Measurements from ENCODE around the gene MMAB. TPM values are rescaled to one million over a fixed set of nuclear protein-coding genes. Genes with fewer than 3 reads are reported as not detected.

The MMAB gene
- total and polyA plus RNA-seq, 4 donors: 47.1 to 101 (median 77.1) TPM

- no peaks in the 10 kb centered on the region for H3K4me1 ChIP-seq (ENCODE audit: control insufficient read depth in 4 of 4, insufficient read depth in 4 of 4, low read length in 3 of 4)
- H3K27ac ChIP-seq (ENCODE audit: low read depth in 1 of 2, low read length in 2 of 2): no peak overlapping the region
- TF ChIP-seq RAD21 (IDR thresholded peaks at IDR 0.05) (no peak), EGR1 (IDR thresholded peaks at IDR 0.05; ENCODE audit: low read depth in 2 of 2) (no peak), HNF4A (conservative IDR thresholded peaks at IDR 0.05) (no peak)
- TF ChIP-seq, protein P1, sequence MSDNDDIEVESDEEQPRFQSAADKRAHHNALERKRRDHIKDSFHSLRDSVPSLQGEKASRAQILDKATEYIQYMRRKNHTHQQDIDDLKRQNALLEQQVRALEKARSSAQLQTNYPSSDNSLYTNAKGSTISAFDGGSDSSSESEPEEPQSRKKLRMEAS (IDR thresholded peaks at IDR 0.05): no peak
- H3K27me3 ChIP-seq (ENCODE audit: control insufficient read depth in 4 of 4, insufficient read depth in 4 of 4, low read length in 3 of 4): no peaks in the 10 kb centered on the region
- peaks cover 6 to 65% (median 49%) of the 10 kb centered on the region in 4 donors for H3K36me3 ChIP-seq (ENCODE audit: control insufficient read depth in 4 of 4, insufficient read depth in 3 of 4, low read depth in 1 of 4, low read length in 3 of 4)
- no peak overlapping the region for H3K4me3 ChIP-seq (ENCODE audit: low read depth in 1 of 3, low read length in 3 of 3)
- H3K9ac ChIP-seq (ENCODE audit: low read depth in 1 of 2, low read length in 2 of 2): no peak overlapping the region
- no peak for DNase-seq (ENCODE audit: low spot score)
- H3K9me3 ChIP-seq (ENCODE audit: control insufficient read depth in 4 of 4, low read length in 3 of 4): no peaks in the 10 kb centered on the region
- 81% methylated on average over 6 of the region's 6 CpGs for WGBS
These were observed 55.7 kb downstream of the MMAB start for GRCh38 chr12:109517619-109518018.

- H3K9me3 ChIP-seq (ENCODE audit: control insufficient read depth in 4 of 4, low read length in 3 of 4): no peaks in the 10 kb centered on the region
- no peak overlapping the region for H3K27ac ChIP-seq (ENCODE audit: low read depth in 1 of 2, low read length in 2 of 2)
- DNase-seq (ENCODE audit: low spot score): no peak
- H3K36me3 ChIP-seq (ENCODE audit: control insufficient read depth in 4 of 4, insufficient read depth in 3 of 4, low read depth in 1 of 4, low read length in 3 of 4): peaks cover 7 to 75% (median 59%) of the 10 kb centered on the region in 4 donors
- H3K9ac ChIP-seq (ENCODE audit: low read depth in 1 of 2, low read length in 2 of 2): no peak overlapping the region
- no peaks in the 10 kb centered on the region for H3K27me3 ChIP-seq (ENCODE audit: control insufficient read depth in 4 of 4, insufficient read depth in 4 of 4, low read length in 3 of 4)
- no peak overlapping the region for H3K4me3 ChIP-seq (ENCODE audit: low read depth in 1 of 3, low read length in 3 of 3)
- TF ChIP-seq ZBTB33 (IDR thresholded peaks at IDR 0.05): no peak
- TF ChIP-seq YY1 (IDR thresholded peaks at IDR 0.05): no peak
- TF ChIP-seq EGR1 (IDR thresholded peaks at IDR 0.05; ENCODE audit: low read depth in 2 of 2): no peak
- TF ChIP-seq JUND (IDR thresholded peaks at IDR 0.05): no peak
- TF ChIP-seq HNF4A (conservative IDR thresholded peaks at IDR 0.05): no peak
- no peak for TF ChIP-seq RXRA (IDR thresholded peaks at IDR 0.05)
- no peak for TF ChIP-seq FOXA1 (IDR thresholded peaks at IDR 0.05)
- 96% methylated on average over 4 of the region's 4 CpGs for WGBS
- no peaks in the 10 kb centered on the region for H3K4me1 ChIP-seq (ENCODE audit: control insufficient read depth in 4 of 4, insufficient read depth in 4 of 4, low read length in 3 of 4)
These were observed 59.3 kb downstream of the MMAB start for GRCh38 chr12:109513977-109514376.

GRCh38 chr12:109513051-109513450, 60.3 kb downstream of the MMAB start:
- WGBS: 83% methylated on average over 8 of the region's 8 CpGs
- H3K9ac ChIP-seq (ENCODE audit: low read depth in 1 of 2, low read length in 2 of 2): no peak overlapping the region
- H3K4me3 ChIP-seq (ENCODE audit: low read depth in 1 of 3, low read length in 3 of 3): no peak overlapping the region
- H3K36me3 ChIP-seq (ENCODE audit: control insufficient read depth in 4 of 4, insufficient read depth in 3 of 4, low read depth in 1 of 4, low read length in 3 of 4): peaks cover 7 to 80% (median 63%) of the 10 kb centered on the region in 4 donors
- H3K27ac ChIP-seq (ENCODE audit: low read depth in 1 of 2, low read length in 2 of 2): no peak overlapping the region
- no peaks in the 10 kb centered on the region for H3K4me1 ChIP-seq (ENCODE audit: control insufficient read depth in 4 of 4, insufficient read depth in 4 of 4, low read length in 3 of 4)
- TF ChIP-seq, protein P2, sequence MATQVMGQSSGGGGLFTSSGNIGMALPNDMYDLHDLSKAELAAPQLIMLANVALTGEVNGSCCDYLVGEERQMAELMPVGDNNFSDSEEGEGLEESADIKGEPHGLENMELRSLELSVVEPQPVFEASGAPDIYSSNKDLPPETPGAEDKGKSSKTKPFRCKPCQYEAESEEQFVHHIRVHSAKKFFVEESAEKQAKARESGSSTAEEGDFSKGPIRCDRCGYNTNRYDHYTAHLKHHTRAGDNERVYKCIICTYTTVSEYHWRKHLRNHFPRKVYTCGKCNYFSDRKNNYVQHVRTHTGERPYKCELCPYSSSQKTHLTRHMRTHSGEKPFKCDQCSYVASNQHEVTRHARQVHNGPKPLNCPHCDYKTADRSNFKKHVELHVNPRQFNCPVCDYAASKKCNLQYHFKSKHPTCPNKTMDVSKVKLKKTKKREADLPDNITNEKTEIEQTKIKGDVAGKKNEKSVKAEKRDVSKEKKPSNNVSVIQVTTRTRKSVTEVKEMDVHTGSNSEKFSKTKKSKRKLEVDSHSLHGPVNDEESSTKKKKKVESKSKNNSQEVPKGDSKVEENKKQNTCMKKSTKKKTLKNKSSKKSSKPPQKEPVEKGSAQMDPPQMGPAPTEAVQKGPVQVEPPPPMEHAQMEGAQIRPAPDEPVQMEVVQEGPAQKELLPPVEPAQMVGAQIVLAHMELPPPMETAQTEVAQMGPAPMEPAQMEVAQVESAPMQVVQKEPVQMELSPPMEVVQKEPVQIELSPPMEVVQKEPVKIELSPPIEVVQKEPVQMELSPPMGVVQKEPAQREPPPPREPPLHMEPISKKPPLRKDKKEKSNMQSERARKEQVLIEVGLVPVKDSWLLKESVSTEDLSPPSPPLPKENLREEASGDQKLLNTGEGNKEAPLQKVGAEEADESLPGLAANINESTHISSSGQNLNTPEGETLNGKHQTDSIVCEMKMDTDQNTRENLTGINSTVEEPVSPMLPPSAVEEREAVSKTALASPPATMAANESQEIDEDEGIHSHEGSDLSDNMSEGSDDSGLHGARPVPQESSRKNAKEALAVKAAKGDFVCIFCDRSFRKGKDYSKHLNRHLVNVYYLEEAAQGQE (IDR thresholded peaks at IDR 0.05): no peak
- TF ChIP-seq NR2F2 (IDR thresholded peaks at IDR 0.05): no peak
- TF ChIP-seq, protein P3, sequence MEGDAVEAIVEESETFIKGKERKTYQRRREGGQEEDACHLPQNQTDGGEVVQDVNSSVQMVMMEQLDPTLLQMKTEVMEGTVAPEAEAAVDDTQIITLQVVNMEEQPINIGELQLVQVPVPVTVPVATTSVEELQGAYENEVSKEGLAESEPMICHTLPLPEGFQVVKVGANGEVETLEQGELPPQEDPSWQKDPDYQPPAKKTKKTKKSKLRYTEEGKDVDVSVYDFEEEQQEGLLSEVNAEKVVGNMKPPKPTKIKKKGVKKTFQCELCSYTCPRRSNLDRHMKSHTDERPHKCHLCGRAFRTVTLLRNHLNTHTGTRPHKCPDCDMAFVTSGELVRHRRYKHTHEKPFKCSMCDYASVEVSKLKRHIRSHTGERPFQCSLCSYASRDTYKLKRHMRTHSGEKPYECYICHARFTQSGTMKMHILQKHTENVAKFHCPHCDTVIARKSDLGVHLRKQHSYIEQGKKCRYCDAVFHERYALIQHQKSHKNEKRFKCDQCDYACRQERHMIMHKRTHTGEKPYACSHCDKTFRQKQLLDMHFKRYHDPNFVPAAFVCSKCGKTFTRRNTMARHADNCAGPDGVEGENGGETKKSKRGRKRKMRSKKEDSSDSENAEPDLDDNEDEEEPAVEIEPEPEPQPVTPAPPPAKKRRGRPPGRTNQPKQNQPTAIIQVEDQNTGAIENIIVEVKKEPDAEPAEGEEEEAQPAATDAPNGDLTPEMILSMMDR (IDR thresholded peaks at IDR 0.05; ENCODE audit: low read depth, low read length, missing input control): no peak
- no peak for TF ChIP-seq RXRA (IDR thresholded peaks at IDR 0.05)
- no peak for DNase-seq (ENCODE audit: low spot score)
- H3K9me3 ChIP-seq (ENCODE audit: control insufficient read depth in 4 of 4, low read length in 3 of 4): no peaks in the 10 kb centered on the region
- no peaks in the 10 kb centered on the region for H3K27me3 ChIP-seq (ENCODE audit: control insufficient read depth in 4 of 4, insufficient read depth in 4 of 4, low read length in 3 of 4)
